CD4-positive, alpha-beta T cell (primary cell): ENCODE data around the gene CASKIN2. TPM values are rescaled to one million over a fixed set of nuclear protein-coding genes. Genes with fewer than 3 reads are reported as not detected.

Experiments used
- ATAC-seq: fragments of 200-7000 bp; cut with Tn5 transposase; one replicate; pipeline ENCODE4 v1.10.0; 2022; ENCODE audit warnings: mild to moderate bottlenecking; ENCODE audit not compliant: poor library complexity
- CTCF ChIA-PET: fragments of 350-600 bp; sonication (Branson Sonifier 250); formaldehyde crosslinking; loops from one replicate; lab custom pipeline; 2021; ENCODE audit warnings: antibody characterized with exemption, inconsistent platforms; lab: Charles Lee
- POLR2A ChIA-PET: fragments of 350-600 bp; sonication (Branson Sonifier 250); formaldehyde crosslinking; loops from one replicate; lab custom pipeline; 2021; ENCODE audit warnings: antibody characterized with exemption, inconsistent platforms; lab: Charles Lee
- DNase-seq, 14 experiments: peaks; one replicate each; pipeline ENCODE4 v3.0.0-alpha.2; 2013 to 2020; ENCODE audit warnings: mixed read lengths in 2 of 14
- H3K27ac ChIP-seq, 2 donors: one replicate each; pipeline versions ENCODE4 v1.5.1 to v1.7.0; 2013; ENCODE audit warnings: low read length in 2 of 2, low read depth in 1 of 2, mild to moderate bottlenecking in 1 of 2
- H3K27me3 ChIP-seq, 2 experiments: 1 replicate in 1 of 2; 2 replicates in 1 of 2; pipeline versions ENCODE4 v1.6.1 to v1.7.0; 2013; ENCODE audit warnings: low read length in 2 of 2, control low read depth in 1 of 2, mild to moderate bottlenecking in 1 of 2, moderate library complexity in 1 of 2; ENCODE audit not compliant: insufficient read depth in 2 of 2, control insufficient read depth in 1 of 2
- H3K36me3 ChIP-seq: one replicate; pipeline ENCODE4 v1.6.1; 2013; ENCODE audit warnings: low read length, control low read depth; ENCODE audit not compliant: insufficient read depth
- H3K4me1 ChIP-seq: one replicate; pipeline ENCODE4 v1.6.1; 2013; ENCODE audit warnings: low read length, control low read depth; ENCODE audit not compliant: insufficient read depth
- H3K4me3 ChIP-seq: one replicate; pipeline ENCODE4 v1.5.1; 2013; ENCODE audit warnings: mild to moderate bottlenecking, low read length, moderate library complexity
- H3K9me3 ChIP-seq, 2 experiments: 1 replicate in 1 of 2; 2 replicates in 1 of 2; pipeline versions ENCODE4 v1.6.1 to v1.7.0; 2013; ENCODE audit warnings: low read length in 2 of 2, mild to moderate bottlenecking in 2 of 2, control low read depth in 1 of 2, moderate library complexity in 1 of 2; ENCODE audit not compliant: control insufficient read depth in 1 of 2, insufficient read depth in 1 of 2
- H3K27ac Mint-ChIP-seq: one replicate; pipeline ENCODE4 v1.8.0; 2020; ENCODE audit warnings: mixed read lengths
- H3K27me3 Mint-ChIP-seq: one replicate; pipeline ENCODE4 v1.8.0; 2021; ENCODE audit warnings: mixed read lengths
- H3K36me3 Mint-ChIP-seq: one replicate; pipeline ENCODE4 v1.8.0; 2021; ENCODE audit warnings: low read depth, mixed read lengths
- H3K4me1 Mint-ChIP-seq: one replicate; pipeline ENCODE4 v1.8.0; 2021; ENCODE audit warnings: low read depth, mixed read lengths
- H3K4me3 Mint-ChIP-seq: one replicate; pipeline ENCODE4 v1.8.0; 2020; ENCODE audit warnings: mild to moderate bottlenecking, mixed read lengths
- H3K9me3 Mint-ChIP-seq: one replicate; pipeline ENCODE4 v1.8.0; 2020; ENCODE audit warnings: mixed read lengths
- CTCF ChIP-seq: fragments of 200-600 bp; IDR thresholded peaks from one replicate; pipeline ENCODE4 v1.8.0; 2022; ENCODE audit warnings: antibody characterized with exemption, mild to moderate bottlenecking
- intact Hi-C, 2 experiments: fragments of 100-400 bp; cut with DNase I in 1 of 2; cut with micrococcal nuclease in 1 of 2; formaldehyde crosslinking; loops; one replicate each; pipeline versions ENCODE4 v1.15.1 to v1.9.0; 2023 to 2025; cut with DNase I, micrococcal nuclease
- total RNA-seq, 174 experiments: library from RNA in 2 of 174; stranded (reverse) in 2 of 174; gene quantifications; one replicate each; pipeline ENCODE4 v1.2.3 and lab custom pipeline; 2021 to 2026

The CASKIN2 gene
- total RNA-seq, 2 experiments from 2014 or later, result 0.17 to 0.25 TPM

- H3K4me3 ChIP-seq, result no peak overlapping the region
- POLR2A ChIA-PET, result no interaction called here
- no peak for TF ChIP-seq CTCF
- H3K9me3 Mint-ChIP-seq, result no peaks in the 10 kb centered on the region
- peaks cover 40% of the 10 kb centered on the region for H3K4me1 Mint-ChIP-seq
- peaks cover 22% of the 10 kb centered on the region for H3K36me3 Mint-ChIP-seq
- no peaks in the 10 kb centered on the region for H3K36me3 ChIP-seq
- no peaks in the 10 kb centered on the region for H3K27me3 ChIP-seq
- CTCF ChIA-PET, result no interaction called here
- no peaks in the 10 kb centered on the region for H3K9me3 ChIP-seq
- H3K27ac ChIP-seq, result no peak overlapping the region
- H3K27me3 Mint-ChIP-seq, result no peaks in the 10 kb centered on the region
- H3K27ac Mint-ChIP-seq, result no peak overlapping the region
- no peak overlapping the region for H3K4me3 Mint-ChIP-seq
- ATAC-seq (no peak), DNase-seq (no peak)
- peaks cover 17% of the 10 kb centered on the region for H3K4me1 ChIP-seq
- intact Hi-C loops, result no loop called here
Measured at GRCh38 chr17:75460295-75460694, 55.0 kb downstream of the CASKIN2 start.

GRCh38 chr17:75459590-75460267 is 55.6 kb downstream of the CASKIN2 start:
- Mint-ChIP-seq H3K27ac (no peak overlapping the region), H3K4me1 (peaks cover 40% of the 10 kb centered on the region), H3K27me3 (no peaks in the 10 kb centered on the region), H3K4me3 (peak overlapping the region; percentile 35), H3K36me3 (peaks cover 22% of the 10 kb centered on the region), H3K9me3 (no peaks in the 10 kb centered on the region)
- ChIA-PET CTCF (no interaction called here), POLR2A (no interaction called here)
- intact Hi-C loops, result loop anchor here in 1 of 2 experiments (5.0 kb wide), 2 partner anchors 172 to 323 kb away; partner anchors contain the start of genes SLC25A19 and UNK
- Histone ChIP-seq H3K4me3 (no peak overlapping the region), H3K27ac (no peak overlapping the region), H3K4me1 (peaks cover 17% of the 10 kb centered on the region), H3K36me3 (no peaks in the 10 kb centered on the region), H3K9me3 (no peaks in the 10 kb centered on the region), H3K27me3 (no peaks in the 10 kb centered on the region)
- TF ChIP-seq CTCF, result no peak
- DNase-seq, result no peak
- no peak for ATAC-seq

GRCh38 chr17:75459246-75459589 is 56.1 kb downstream of the CASKIN2 start:
- Histone ChIP-seq H3K27me3 (no peaks in the 10 kb centered on the region), H3K4me1 (peaks cover 17% of the 10 kb centered on the region), H3K36me3 (no peaks in the 10 kb centered on the region), H3K27ac (no peak overlapping the region), H3K9me3 (no peaks in the 10 kb centered on the region), H3K4me3 (no peak overlapping the region)
- Mint-ChIP-seq H3K4me1 (peaks cover 40% of the 10 kb centered on the region), H3K36me3 (peaks cover 22% of the 10 kb centered on the region), H3K27ac (no peak overlapping the region), H3K4me3 (peak overlapping the region; percentile 35), H3K9me3 (no peaks in the 10 kb centered on the region), H3K27me3 (no peaks in the 10 kb centered on the region)
- ChIA-PET POLR2A (interaction anchor here (3.6 kb wide), 1 partner anchor 28 kb away, joined by 32 read pairs; no protein-coding TSS in a partner anchor), CTCF (no interaction called here)
- intact Hi-C loops, result loop anchor here in 1 of 2 experiments (5.0 kb wide), 2 partner anchors 172 to 323 kb away; partner anchors contain the start of genes SLC25A19 and UNK
- DNase-seq (no peak), ATAC-seq (no peak)
- no peak for TF ChIP-seq CTCF
